ENCODE measurements around the gene PLEKHM3.

Gene PLEKHM3

DNA sequence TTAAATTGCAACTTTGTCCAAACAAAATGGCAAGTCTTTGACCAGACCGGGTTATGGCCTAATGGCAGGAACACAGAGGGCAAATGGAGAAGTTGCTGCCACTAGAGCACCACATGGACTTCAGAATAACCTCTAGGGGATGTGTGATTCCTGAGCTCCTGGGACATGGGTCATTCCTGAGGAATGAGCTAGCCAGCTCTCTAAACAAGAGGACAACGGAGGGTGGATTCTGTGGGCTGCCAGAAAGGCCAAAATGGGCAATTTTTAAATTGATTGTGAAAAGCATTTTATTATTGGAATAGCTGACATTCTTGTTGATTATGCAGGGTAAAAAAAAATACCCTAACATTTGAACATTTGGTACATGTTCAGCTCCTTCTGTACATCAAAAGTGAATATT lies 145.8 kb downstream of the PLEKHM3 start:
- CTCF ChIA-PET = no interaction called here
- POLR2A ChIA-PET = no interaction called here
- DNase-seq (ENCODE audit: extremely low spot score) = no peak
- TF ChIP-seq SUZ12 (IDR thresholded peaks at IDR 0.05) (no peak), HDGF (IDR thresholded peaks at IDR 0.05; ENCODE audit: borderline replicate concordance) (no peak), L3MBTL2 (conservative IDR thresholded peaks at IDR 0.05) (no peak), TARDBP (IDR thresholded peaks at IDR 0.05) (no peak), FOXM1 (IDR thresholded peaks at IDR 0.05; ENCODE audit: borderline replicate concordance) (no peak), CTBP1 (IDR thresholded peaks at IDR 0.05; ENCODE audit: borderline replicate concordance) (no peak)

DNA sequence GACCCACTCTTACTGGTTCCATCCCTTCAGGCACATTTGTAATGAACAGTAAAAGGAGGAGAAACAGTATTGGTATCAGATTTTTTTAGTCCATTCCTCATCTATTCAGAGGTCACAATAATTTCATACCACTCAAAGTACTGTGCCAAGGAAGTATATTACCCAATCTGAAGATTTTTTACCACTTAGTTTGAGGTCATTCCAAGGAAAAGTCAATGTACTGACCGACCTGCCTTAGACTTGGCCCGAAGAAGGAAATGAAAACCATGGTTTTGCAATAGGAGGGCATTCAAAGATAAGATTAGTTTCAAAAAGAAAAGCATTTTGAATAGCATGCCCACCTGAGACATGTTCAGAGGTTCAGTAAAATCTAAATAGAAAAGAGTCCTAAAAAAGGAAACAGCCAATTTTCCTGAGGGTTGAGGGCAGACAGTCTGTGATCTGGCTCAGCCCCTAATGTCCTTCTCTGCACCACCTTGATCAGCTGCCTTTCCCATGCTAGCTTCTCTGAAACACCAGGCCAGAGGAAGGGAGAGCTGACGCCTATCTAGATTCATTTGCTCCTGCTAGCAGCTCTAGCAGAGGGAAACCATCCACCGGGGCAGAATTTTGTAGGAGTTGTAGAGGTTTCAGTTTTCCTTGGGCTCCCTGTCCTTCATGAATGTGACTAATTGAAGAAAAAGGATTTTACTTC lies 148.3 kb downstream of the PLEKHM3 start:
- POLR2A ChIA-PET = no interaction called here
- TF ChIP-seq FOXA1 (IDR thresholded peaks at IDR 0.05) (no peak), TARDBP (IDR thresholded peaks at IDR 0.05) (no peak), FOXK2 (IDR thresholded peaks at IDR 0.05) (no peak), ZNF384 (IDR thresholded peaks at IDR 0.05) (no peak), BHLHE40 (IDR thresholded peaks at IDR 0.05; ENCODE audit: borderline replicate concordance) (no peak), ELF4 (IDR thresholded peaks at IDR 0.05) (no peak), SP1 (IDR thresholded peaks at IDR 0.05) (no peak), HDGF (IDR thresholded peaks at IDR 0.05; ENCODE audit: borderline replicate concordance) (no peak), NFRKB (IDR thresholded peaks at IDR 0.05) (no peak), SUZ12 (IDR thresholded peaks at IDR 0.05) (no peak), L3MBTL2 (conservative IDR thresholded peaks at IDR 0.05) (no peak), LEF1 (IDR thresholded peaks at IDR 0.05; ENCODE audit: borderline replicate concordance) (no peak), CTBP1 (IDR thresholded peaks at IDR 0.05; ENCODE audit: borderline replicate concordance) (no peak), FOXM1 (IDR thresholded peaks at IDR 0.05; ENCODE audit: borderline replicate concordance) (no peak), ARNT (IDR thresholded peaks at IDR 0.05) (no peak)
- TF ChIP-seq, protein P1, sequence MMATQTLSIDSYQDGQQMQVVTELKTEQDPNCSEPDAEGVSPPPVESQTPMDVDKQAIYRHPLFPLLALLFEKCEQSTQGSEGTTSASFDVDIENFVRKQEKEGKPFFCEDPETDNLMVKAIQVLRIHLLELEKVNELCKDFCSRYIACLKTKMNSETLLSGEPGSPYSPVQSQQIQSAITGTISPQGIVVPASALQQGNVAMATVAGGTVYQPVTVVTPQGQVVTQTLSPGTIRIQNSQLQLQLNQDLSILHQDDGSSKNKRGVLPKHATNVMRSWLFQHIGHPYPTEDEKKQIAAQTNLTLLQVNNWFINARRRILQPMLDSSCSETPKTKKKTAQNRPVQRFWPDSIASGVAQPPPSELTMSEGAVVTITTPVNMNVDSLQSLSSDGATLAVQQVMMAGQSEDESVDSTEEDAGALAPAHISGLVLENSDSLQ (IDR thresholded peaks at IDR 0.05) = no peak
- DNase-seq (ENCODE audit: extremely low spot score) = no peak
- CTCF ChIA-PET = no interaction called here

DNA sequence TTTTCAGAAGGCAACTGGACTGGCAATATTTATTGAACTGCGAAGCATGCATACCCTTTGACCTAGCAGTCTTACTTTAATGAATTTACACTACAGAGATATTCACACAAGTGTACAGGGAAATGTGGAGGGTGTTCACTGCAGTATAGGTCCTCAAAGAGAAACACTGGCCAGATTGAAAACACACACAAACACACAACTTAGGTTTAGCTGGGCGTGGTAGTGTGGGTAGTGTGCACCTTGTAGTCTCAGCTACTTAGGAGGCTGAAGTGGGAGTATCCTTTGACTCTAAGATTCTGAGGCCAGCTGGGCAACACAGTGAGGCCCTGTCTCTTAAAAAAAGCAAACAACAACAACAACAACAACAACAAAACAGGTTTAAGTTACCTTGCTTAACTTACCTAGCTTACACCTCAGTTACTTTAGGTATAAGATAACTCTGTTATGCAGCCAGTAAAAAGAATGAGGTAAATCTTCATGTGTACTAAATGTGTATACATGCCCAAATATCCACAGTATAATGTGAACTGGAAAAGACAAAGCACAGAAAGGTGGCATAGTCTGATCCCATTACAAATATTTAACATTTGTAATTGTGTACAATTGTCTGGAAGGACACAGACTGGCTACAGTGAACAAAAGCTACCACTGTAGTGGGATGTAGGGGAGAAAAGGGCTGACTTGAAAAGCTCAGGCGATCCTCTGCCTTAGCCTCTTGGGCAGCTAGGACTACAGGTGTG lies 149.7 kb downstream of the PLEKHM3 start:
- no peak for DNase-seq (ENCODE audit: extremely low spot score)
- TF ChIP-seq ARNT (IDR thresholded peaks at IDR 0.05) (no peak), SUZ12 (IDR thresholded peaks at IDR 0.05) (no peak), LEF1 (IDR thresholded peaks at IDR 0.05; ENCODE audit: borderline replicate concordance) (no peak), L3MBTL2 (conservative IDR thresholded peaks at IDR 0.05) (no peak), FOXM1 (IDR thresholded peaks at IDR 0.05; ENCODE audit: borderline replicate concordance) (no peak)
- POLR2A ChIA-PET = no interaction called here
- CTCF ChIA-PET = no interaction called here

DNA sequence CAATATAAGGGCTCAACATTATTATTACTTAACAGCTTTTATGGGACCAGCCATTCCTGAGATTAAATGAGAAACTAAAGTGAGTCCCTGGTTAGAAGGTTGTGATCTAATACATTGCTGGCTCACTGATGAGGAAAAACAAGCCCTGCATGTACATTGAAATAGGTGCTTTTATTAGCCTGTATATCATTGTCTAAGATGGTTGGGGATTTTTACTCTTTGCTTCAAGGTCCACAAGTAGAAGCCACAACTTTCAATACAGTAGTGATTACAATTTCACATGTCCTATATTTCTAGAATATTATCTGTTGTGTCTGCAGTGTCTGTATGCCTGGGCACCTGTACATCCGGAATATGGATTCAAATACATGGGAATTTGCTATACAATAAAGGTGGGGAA lies 151.5 kb downstream of the PLEKHM3 start:
- no peak for DNase-seq (ENCODE audit: extremely low spot score)
- TF ChIP-seq FOXK2 (IDR thresholded peaks at IDR 0.05) (no peak), L3MBTL2 (conservative IDR thresholded peaks at IDR 0.05) (no peak), NFRKB (IDR thresholded peaks at IDR 0.05) (no peak), TARDBP (IDR thresholded peaks at IDR 0.05) (no peak), CTBP1 (IDR thresholded peaks at IDR 0.05; ENCODE audit: borderline replicate concordance) (no peak), BHLHE40 (IDR thresholded peaks at IDR 0.05; ENCODE audit: borderline replicate concordance) (no peak), SP1 (IDR thresholded peaks at IDR 0.05) (no peak), SUZ12 (IDR thresholded peaks at IDR 0.05) (no peak), FOXM1 (IDR thresholded peaks at IDR 0.05; ENCODE audit: borderline replicate concordance) (no peak)
- TF ChIP-seq, protein P1 (IDR thresholded peaks at IDR 0.05) = no peak
- ChIA-PET POLR2A (no interaction called here), CTCF (no interaction called here)

DNA sequence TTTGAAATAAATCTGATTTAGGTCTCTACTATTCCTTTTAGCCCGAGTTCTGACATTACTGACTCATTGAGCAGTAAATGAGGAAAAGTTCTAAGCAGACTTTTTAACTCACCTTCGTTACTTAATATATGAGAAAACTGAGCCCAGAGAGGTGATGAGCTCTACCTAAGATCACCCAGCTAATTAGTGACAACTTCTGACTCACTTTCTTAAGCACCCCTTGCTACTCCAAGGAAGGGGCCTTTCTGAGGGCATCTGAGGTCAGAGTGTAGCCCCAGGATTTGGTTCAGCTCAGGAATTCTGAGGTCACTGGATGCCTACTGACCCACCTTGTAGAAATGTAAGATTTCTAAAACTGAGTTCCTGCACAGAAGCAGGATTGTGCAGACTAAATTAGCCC lies 153.4 kb downstream of the PLEKHM3 start:
- TF ChIP-seq L3MBTL2 (conservative IDR thresholded peaks at IDR 0.05) = no peak
- TF ChIP-seq SP1 (IDR thresholded peaks at IDR 0.05) = no peak
- no peak for TF ChIP-seq FOXM1 (IDR thresholded peaks at IDR 0.05; ENCODE audit: borderline replicate concordance)
- TF ChIP-seq HDGF (IDR thresholded peaks at IDR 0.05; ENCODE audit: borderline replicate concordance) = no peak
- TF ChIP-seq CTBP1 (IDR thresholded peaks at IDR 0.05; ENCODE audit: borderline replicate concordance) = no peak
- TF ChIP-seq LEF1 (IDR thresholded peaks at IDR 0.05; ENCODE audit: borderline replicate concordance) = no peak
- TF ChIP-seq, protein P1 (IDR thresholded peaks at IDR 0.05) = no peak
- no peak for TF ChIP-seq BHLHE40 (IDR thresholded peaks at IDR 0.05; ENCODE audit: borderline replicate concordance)
- TF ChIP-seq ELF4 (IDR thresholded peaks at IDR 0.05) = no peak
- no peak for TF ChIP-seq SUZ12 (IDR thresholded peaks at IDR 0.05)
- no peak for TF ChIP-seq NFRKB (IDR thresholded peaks at IDR 0.05)
- no peak for TF ChIP-seq TARDBP (IDR thresholded peaks at IDR 0.05)
- TF ChIP-seq ARNT (IDR thresholded peaks at IDR 0.05) = no peak
- TF ChIP-seq FOXK2 (IDR thresholded peaks at IDR 0.05) = no peak
- TF ChIP-seq FOXA1 (IDR thresholded peaks at IDR 0.05) = no peak
- TF ChIP-seq ZNF384 (IDR thresholded peaks at IDR 0.05) = no peak
- DNase-seq (ENCODE audit: extremely low spot score) = no peak
- CTCF ChIA-PET = no interaction called here
- POLR2A ChIA-PET = no interaction called here

DNA sequence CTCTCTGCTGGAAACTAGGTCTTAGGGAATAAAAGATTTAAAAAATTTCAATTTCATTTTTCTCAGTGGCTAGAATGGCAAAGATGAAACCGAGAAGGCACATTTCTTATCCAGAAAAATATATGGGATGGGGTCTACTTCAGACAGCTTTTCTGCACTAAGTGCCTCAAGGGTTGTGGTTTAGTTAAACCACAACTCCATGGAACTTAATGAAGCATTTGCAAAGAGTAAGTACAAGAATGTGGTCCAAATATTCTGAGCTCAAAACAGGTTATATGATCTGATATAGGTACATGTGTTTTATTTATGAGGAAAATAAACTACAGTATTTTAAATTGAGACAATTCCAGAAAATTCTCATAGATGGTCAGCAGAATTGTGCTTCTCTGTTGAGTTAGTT lies 153.8 kb downstream of the PLEKHM3 start:
- ChIA-PET POLR2A (no interaction called here), CTCF (no interaction called here)
- TF ChIP-seq L3MBTL2 (conservative IDR thresholded peaks at IDR 0.05) (no peak), TARDBP (IDR thresholded peaks at IDR 0.05) (no peak), SUZ12 (IDR thresholded peaks at IDR 0.05) (no peak), SP1 (IDR thresholded peaks at IDR 0.05) (no peak), BHLHE40 (IDR thresholded peaks at IDR 0.05; ENCODE audit: borderline replicate concordance) (no peak), FOXA1 (IDR thresholded peaks at IDR 0.05) (no peak), LEF1 (IDR thresholded peaks at IDR 0.05; ENCODE audit: borderline replicate concordance) (no peak), CTBP1 (IDR thresholded peaks at IDR 0.05; ENCODE audit: borderline replicate concordance) (no peak), FOXM1 (IDR thresholded peaks at IDR 0.05; ENCODE audit: borderline replicate concordance) (no peak), FOXK2 (IDR thresholded peaks at IDR 0.05) (no peak), ARNT (IDR thresholded peaks at IDR 0.05) (no peak)
- TF ChIP-seq, protein P1 (IDR thresholded peaks at IDR 0.05) = no peak
- DNase-seq (ENCODE audit: extremely low spot score) = no peak

Measured in HEK293T (cell line).